NCI-H345 (cell line): ENCODE data around the gene PPP1R14D.

ENCODE experiments used
- DNase-seq: peaks from one replicate; lab custom pipeline; 2025; lab: John Stamatoyannopoulos, UW

PPP1R14D gene

DNA sequence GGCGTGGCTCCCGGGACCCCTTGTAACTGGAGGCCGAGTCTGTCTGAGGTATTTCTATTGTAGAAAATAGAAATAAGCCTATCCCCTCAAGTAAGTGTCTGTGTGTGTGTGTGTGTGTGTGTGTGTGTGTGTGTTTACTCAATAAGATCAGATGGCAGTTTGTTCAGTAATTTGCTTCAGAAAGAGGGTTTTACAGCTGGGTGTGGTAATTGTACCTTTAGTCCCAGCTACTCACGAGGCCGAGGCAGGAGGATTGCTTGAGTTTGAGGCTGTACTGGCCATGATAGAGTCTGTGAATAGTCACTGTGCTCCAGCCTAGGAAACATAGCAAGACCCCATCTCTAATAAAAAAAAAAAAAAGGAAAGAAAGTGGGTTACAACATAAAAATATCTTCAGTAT, 24.0 kb upstream of the PPP1R14D start:
- DNase-seq, result no peak

DNA sequence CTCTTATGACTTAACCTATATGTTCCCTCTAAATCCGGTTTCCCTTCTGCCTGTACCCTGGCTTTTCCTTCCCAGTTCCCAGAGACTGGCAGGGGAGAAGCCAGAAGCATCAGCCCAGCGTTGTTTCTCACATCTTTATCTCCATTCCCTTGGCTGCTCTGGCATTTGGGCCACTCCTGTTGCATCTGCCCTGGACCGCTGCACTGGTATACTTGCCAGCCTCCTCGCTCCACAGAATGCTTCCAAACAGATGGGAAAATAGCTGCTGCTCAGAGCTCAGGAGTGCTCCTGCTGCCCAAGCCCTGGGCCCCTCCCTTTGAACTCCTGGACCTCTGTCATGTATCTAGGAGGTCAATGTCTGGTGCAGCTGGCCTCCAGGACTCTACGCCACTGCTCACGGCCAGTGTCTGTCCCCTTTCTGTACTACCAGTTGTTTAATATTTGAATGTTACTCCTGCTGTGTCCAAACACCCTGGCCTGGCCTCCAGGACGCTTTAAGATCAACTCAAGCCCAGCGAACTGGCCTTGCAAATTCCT, 22.1 kb upstream of the PPP1R14D start:
- no peak for DNase-seq

DNA sequence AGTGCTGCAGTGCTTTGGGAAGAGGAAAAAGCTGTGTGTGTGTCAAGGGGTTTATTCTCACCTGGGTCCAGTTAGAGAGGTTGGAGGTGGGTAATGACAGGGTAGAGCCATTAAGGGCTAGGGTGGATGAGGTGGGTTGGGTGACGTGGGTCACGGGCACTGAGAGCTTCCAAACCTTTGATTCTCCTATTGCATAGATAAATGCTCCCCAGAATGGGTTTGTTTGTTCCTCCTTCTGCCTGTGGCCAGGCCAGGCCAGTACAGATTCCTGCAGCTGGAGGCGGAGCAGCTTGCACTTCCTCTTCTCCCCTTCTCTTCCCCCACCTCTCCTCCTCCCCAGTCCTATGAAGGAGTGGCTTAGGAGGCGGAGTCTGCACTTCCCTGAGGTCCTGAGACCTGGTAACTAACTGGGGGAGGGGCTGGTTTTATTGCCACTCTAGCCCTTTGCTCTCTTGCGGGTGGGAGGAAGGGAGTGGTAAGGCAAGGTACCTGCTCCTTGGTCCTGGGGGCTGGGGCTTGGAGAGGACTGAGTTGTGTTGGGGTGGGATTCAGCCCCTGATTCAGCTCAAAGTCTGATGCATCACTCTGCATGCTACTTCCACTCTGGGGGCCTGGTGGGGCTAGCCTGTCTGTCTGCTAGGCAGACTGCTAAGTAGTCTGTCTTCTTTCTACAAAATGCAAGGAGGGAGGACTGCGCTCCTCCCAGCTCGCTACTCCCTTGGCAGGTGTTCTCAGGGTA, 18.9 kb upstream of the PPP1R14D start:
- DNase-seq, result peak; percentile 4

DNA sequence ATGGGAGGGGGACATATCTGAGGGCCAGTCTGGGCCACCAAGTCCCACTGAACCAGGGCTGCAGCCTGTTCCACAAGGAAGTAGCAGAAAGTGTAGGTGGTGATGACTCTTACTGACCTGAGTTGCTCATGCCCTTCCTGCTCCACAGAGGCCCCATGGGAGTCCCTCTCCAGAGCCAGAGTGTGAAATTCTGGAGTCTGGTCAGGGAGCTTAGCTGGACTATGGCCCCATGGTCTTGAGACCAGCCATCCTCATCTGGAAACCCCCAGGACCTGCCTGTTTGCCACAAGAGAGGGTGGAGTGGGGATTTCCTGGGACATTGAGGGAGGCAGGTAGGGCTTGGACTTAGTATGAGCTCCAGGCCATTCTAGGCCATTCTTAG, 18.3 kb upstream of the PPP1R14D start:
- no peak for DNase-seq

DNA sequence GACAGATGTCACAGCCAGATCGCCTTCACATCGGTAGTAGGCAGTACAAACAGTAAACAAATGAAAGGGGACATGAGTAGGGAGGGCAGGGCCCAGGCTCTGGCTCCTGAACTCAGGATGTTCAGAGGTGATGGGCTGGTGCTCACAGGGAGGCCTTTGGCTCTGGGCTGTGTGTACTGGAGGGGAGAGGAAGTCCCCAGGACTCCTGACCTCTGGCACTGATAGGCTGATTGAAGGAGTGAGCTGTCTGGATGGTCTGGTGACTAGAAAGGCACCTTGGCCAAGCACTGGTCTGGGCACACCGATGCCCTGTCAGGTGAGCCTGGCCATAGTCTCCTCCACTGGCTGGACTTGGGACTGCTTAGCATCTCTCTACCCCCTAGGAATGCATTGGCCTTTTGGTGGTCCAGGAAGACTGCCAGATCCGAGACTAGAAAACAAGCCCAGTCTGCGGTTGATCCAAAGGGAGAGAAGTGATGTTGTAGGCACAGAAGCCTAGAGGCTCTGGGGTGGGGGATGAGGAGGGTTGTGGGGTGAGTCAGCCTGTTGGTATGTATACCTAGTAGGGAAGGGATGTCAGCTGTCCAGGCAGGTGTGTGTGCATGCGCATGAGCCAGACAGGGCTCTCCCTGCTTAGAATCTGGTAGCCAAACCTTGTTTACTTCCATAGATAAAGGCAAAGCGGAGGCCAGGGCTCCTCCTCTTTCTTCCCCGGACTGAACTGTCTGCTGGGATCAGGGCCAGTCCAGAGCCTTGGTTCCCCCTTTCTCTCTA, 17.2 kb upstream of the PPP1R14D start:
- DNase-seq, result peak; percentile 16

DNA sequence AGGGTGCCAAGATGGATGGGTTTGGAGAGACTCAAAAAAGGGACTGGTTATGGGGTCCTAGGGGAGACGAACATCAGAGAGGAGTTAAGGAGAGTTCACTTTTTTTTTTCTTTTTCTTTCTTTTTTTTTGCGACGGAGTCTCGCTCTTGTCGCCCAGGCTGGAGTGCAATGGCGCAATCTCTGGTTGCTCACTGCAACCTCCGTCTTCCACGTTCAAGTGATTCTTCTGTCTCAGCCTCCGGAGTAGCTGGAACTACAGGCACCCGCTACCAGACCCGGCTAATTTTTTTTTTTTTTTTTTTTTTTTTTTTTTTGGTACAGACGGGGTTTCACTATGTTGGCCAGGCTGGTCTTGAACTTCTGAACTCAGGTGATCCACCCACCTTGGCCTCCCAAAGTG, 16.5 kb upstream of the PPP1R14D start:
- DNase-seq, result no peak

DNA sequence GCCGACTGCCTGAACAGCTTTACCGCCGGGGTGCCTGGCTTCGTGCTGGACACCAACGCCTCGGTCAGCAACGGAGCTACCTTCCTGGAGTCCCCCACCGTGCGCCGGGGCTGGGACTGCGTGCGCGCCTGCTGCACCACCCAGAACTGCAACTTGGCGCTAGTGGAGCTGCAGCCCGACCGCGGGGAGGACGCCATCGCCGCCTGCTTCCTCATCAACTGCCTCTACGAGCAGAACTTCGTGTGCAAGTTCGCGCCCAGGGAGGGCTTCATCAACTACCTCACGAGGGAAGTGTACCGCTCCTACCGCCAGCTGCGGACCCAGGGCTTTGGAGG, 16.2 kb upstream of the PPP1R14D start:
- peak; percentile 43 for DNase-seq

DNA sequence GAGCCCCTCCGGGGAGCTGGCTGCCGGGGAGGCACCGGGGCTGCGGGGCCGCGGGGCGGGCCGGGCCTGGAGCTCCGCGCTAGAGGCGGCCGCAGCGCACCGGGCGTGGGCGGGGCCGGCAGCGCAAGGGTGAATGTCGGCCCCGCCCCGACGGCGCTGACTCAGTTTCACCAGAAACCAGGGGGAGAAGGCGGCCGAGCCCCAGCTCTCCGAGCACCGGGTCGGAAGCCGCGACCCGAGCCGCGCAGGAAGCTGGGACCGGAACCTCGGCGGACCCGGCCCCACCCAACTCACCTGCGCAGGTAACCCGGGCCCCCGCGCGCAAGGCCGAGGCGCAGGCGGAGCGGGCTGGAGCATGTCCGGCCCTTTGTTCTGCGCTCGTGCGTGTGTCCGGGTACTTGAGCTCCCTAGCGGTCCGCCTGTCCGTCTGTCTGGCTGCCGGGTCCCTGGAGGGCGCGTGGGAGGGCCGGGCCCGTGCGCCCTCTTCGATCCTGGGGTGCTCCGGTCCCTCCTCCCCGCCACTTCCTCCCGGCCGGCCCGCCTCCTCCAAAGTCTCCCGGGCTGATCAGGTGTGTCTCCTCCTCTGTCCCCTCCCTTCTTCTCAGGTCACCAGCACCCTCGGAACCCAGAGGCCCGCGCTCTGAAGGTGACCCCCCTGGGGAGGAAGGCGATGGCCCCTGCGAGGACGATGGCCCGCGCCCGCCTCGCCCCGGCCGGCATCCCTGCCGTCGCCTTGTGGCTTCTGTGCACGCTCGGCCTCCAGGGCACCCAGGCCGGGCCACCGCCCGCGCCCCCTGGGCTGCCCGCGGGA, 15.6 kb upstream of the PPP1R14D start, which contains the start of gene SPINT1:
Gene SPINT1 (plus strand): TSS at position 164 of the 811 bp plus-strand sequence. CDS start 507 bp downstream, at position 671.
- peak; percentile 49 for DNase-seq

DNA sequence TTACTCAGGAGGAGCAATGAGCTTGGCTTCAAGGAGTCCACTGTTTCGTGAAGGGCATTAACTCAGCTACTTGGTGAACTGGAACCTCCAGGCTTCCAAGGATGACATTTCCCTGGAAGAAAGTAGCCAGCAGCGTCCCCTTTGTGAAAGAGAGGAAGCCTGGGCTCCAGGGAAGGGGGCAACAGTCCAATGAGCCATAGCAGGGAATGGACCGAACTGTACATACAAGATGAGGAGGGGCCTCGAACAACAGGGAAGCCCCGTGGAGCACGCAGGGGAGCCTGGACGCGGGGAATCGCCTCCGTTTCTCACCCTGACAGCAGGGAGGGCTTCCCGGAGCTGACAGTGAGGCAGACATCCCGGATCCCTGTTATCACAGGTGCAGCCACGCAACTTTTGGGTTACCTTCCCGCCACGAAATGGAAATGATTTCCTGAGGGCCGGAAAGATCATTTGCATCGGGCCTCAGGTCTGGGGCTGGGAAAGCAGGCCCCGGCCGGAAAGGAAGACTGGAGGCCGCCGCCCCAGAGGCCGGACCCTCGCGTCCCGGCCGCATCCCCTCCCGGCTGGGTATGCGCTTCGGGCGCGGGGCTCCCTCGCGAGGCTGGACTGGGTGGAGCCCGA, 14.9 kb upstream of the PPP1R14D start:
- DNase-seq, result peak; percentile 9

DNA sequence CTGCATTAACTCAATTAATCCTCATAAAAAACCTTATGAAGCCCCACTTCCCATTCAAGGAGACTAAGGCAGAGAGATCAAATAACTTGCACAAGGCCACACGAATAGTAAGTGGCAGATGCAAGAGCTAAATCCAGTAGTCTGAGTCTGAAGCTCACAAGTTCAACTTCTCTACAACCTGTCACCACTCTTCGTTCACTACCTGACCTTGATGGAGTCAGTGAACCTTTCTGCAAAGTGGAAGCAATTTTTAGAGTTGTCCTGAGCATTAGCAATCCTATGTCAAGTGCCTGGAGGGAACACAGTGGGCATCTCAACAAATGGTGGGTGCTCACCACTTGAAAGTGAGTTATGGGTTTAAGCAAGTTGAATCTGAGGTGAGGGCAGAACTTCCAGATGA, 13.2 kb upstream of the PPP1R14D start:
- DNase-seq, result no peak

DNA sequence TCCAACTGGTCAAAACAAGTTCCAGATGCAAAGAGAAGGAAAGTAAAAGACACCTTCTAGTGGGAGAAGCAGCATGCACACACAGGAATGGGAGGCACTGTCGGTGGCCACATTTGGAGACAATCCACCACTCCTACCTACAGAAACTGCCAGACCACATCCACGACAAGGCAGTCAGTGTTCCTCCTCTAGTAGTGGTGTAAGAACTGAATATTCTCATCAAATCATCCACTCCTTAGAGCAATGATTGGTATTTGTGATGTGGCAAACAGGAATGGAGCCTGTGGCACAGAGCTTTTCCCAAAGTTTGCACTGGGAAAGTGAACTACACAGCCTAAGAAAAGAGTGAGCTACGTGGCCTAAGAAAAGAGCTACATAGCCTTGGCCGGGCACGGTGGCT, 10.2 kb upstream of the PPP1R14D start:
- DNase-seq, result no peak

DNA sequence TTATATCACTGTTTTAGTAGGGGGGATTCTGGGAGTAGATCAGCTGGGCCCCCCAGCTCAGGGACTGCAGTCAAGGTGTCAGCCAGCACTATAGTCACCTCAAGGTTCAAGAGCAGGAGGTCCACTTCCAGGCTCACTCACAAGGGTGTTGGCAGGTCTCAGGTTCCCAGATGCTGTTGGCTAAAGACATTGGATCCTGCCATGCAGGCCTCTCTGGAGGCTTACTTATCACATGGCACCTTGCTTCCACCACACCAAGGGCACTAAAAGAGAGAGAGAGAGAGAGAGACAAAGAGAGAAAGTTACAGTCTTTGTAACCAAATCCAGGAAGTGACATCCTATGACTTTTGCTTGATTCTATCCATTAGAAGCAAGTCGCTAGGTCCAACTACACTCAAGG, 7.5 kb upstream of the PPP1R14D start:
- no peak for DNase-seq

DNA sequence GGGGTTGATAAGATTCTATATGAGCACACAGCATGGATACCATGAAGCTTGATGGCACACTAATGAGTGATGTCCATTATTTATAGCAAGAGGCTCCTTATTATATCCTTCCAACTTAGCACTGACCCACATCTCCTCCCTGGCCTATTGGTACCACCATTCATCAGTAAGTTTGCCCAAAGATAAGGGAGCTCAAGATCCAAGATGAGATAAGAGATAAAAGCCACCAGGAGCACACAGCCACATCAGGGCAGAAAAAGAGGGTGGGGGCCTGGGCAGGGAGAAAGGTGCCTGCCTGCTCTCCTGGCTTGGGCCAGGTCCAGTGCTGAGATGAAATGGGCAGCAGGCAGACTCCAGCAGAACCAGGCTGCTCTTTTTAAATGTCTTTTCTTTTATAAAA, 4.4 kb upstream of the PPP1R14D start:
- no peak for DNase-seq

DNA sequence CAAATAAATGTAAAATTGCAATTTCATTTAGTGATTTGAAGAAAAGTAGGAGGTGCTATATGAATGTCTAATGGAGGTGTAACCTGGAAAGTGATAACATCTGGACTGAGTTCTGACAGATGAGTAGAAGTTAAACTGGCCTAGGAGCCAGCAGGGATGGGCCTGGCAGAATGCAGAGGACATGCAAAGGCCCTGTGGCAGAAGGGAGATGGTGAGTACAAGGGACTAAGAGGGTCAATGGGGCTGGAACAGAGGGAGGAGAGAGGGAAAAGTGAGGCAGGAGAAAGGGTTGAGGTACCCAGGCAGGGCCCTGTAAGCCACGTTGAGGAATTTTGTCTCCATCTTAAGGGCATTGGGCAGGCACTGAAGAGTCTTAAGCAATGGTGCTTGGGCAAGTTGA, 3.4 kb upstream of the PPP1R14D start:
- no peak for DNase-seq

DNA sequence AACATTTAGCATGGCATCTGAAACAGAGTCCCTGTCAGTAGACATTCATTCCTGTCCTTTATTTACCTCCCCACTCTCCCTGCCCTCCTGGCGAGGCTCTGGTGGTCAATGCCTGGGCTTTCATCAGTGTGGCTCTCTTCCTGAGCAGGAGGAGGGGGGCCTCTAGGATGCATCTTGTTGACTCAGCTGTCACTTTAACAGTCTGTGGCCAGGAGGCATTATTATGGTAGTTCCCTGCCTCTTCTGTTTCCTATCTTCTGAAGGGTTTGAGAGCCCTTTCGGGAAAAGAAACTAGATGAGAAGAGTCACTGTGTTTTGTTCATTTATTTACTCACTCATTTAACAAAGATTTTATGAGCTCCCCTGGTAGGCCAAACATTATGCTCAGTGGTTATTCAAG, 2.4 kb upstream of the PPP1R14D start:
- peak; percentile 96 for DNase-seq

DNA sequence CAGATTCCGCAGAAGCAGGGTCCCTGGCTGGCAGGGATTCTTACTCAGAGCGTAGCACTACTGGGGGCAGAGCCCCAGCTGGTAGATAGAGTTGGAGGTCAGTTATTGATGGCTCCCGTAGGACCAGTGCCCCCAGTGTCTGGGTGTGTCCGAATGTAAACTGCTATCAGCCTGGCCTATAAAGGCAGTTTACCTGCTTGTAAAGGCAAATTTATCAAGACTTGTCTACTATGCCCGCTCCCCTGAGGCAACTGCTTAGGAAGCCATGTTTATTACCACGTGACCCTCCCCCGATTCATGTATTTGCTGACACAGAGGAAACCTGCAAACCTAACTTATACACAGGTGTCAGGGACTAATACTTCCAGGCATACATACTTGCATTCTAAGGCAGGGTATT, 607 bp upstream of the PPP1R14D start:
- no peak for DNase-seq

DNA sequence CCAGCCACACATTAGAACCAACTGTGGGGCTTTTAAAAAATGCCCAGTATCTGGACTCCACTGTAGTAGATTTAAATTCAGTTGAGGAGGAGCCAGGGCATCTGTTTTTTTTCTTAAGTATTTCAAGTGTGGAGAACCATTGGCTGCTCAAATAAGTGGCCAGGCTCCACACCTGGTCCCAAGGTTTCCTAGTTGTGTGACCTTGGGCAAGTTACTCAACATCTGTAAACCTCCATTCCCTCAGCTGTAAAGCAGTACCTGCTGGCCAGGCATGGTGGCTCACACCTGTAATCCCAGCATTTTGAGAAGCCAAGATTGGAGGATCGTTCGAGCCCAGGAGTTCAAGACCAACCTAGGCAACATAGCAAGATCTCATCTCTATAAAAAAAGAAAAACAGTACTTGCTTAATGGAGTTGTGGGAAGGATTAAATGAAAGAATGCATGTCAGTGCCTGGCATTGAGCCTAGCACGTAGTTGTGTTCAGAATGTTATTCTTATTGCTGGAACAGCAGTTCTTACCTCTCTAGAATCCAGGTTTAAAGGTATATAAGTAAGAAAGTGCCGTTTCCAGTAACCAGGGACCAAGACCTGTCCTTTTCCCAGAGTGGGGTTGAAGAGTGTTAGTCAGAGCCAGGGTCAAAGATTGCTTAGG, 2.0 kb downstream of the PPP1R14D start:
- no peak for DNase-seq

DNA sequence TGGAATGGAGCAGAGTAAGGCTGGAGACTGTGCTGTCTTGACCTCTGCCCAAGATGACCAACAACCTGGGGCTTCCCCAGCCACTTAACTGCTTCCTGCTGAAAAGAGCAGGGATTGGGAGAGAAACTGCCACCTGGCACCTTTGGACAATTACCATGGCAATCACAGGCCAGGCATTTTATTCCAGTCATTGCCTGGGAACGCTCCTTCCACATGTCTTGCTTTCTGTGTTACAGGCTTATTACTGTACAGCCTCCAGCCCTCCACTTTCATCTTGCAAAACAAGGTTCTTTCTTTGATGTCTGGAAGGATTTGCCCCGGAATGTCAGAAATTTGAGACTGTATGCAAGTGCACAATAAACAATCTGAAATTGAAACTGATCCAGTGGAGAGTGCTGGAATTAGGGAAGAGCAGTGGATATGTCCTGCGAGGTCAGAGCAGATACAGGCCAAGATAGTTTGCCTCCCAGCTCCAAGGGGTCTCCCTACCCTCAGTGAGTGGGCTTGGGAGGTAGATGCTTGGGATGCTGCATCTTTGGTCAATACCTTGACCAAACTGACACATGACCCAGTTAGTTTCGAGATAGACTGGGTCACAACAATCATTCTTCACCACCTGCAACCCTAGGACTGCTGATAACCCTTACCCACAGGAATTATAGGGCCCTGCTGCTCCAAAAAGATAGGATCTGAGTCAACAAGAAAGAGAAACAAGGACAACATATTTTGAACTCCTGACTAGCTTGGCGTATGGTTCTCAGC, 2.7 kb downstream of the PPP1R14D start:
- no peak for DNase-seq

DNA sequence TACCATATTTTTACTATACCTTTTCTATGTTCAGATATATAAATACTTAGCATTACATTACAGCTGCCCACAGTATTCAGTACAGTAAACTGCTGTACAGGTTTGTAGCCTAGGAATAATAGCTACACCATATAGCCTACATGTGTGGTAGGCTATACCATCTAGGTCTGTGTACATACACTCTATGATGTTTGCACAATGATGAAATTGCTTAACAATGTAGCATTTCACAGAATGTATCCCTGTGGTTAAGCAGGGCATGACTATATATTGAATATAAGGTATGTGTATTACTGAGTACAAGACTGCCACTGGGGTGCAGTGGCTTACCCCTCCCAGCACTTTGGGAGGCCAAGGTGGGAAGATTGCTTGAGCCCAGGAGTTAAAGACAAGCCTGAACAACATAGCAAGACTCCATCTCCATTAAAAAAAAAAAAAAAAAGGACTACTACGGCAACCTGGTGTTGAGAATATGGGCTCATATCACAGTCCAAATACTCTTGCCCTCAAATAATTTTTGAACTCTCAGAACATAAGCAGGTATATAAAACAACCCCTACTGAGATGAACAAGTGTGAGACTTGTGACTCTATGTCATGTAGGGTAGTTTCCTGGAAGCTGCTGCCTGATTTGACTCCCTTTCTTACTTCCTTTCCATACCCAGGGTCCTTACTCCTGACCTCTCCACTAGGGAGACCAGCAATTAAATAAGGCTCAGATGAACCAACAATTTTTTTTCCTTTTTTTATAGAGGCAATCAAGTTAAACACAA, 4.8 kb downstream of the PPP1R14D start:
- DNase-seq, result peak; percentile 25

DNA sequence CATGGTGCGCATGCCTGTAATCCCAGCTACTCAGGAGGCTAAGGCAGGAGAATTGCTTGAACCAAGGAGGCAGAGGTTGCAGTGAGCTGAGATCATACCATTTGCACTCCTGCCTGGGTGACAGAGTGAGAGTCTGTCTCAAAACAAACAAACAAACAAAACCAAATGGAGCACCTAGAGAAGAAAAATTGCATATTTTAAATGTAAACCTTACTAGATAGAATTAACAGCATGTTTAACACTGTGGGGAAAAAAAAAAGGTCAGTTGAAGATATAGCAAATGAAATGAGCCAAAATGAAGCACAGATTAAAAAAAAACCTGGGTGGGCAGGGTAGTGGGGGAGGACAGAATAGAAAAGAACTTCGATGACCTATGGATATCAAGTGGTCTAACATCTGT, 7.3 kb downstream of the PPP1R14D start:
- no peak for DNase-seq
